GM19043 (cell line): Measurements from ENCODE around the gene KRT31.
"Not testable (repeated sequence)": the region's sequence is repeated elsewhere in the genome, so short reads cannot be mapped to it uniquely, and the experiment has no call there.

Source experiments
- ATAC-seq: cut with Tn5 transposase; IDR thresholded peaks from one replicate; pipeline ENCODE4 v1.9.1; 2021; ENCODE audit warnings: low read depth; ENCODE audit not compliant: unreplicated experiment

Gene KRT31

DNA sequence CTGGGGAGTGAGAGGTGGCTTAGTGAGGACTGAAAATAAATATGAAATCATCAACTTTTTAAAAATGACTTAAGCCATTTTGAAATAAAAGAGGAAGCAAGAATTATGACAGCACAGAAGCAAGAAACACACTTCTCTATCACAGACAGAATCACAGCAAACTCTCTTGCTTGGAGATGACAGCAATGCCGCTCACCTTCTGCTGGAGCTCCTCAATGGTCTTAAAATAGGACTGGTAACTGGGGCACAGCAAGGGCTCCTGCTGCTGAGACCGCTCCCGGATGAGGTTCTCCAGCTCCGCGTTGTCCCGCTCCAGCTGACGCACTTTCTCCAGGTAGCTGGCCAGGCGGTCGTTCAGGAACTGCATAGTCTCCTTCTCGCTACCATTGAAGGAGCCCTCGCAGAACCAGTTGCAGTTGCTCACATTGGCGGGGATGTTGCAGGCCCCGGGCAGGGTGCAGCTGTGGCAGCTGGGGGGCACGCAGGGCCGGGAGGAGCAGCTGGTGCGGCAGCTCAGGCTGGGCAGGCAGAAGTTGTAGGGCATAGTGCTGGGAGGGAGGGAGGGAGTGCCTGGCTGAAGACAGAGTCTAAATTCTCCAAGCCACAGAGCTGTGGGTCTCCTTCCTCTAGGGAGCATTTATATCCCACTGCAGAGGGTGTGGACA lies at the start of gene KRT31:
TSS of gene KRT31 (minus strand) at position 613 of the 665 bp plus-strand sequence. CDS start at position 544, 69 bp downstream.
- no peak for ATAC-seq

DNA sequence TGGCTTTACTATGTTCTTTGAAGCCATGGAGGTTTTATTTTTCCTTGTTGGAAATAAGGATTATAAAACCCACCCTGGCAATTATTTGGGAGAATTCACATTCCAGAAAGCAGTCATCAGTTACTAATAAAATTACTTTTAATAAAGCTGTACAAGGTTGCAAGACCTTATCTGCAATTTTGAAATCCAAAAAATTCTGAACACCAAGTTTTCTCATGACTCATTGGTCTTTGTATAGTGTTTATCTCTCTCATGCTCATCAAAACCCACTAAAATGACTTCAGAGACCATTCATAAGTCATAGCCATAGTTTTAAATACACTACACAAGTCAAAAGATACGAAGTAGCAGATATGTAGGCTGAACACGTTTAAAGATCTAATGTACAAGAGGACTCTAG lies 49.4 kb upstream of the KRT31 start:
- no peak for ATAC-seq

DNA sequence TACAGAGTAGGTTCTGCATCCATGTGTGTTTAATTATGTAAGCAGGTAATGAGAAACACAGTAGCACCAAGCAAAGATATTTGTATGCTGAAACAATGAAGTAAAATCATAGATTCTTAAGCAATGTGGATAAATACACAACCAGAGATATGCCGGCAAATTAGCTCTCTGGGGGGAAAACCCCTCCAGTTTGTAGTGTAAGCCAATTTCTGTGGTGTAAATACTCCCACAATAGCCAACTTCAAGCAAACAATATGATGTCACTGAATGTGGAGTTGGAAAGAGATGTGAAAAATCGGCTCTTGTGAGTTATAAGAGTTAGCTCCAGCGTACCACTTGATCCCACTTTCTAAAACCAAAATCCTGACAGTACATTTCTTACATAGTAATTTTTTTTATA lies 47.2 kb upstream of the KRT31 start:
- ATAC-seq, result no peak

DNA sequence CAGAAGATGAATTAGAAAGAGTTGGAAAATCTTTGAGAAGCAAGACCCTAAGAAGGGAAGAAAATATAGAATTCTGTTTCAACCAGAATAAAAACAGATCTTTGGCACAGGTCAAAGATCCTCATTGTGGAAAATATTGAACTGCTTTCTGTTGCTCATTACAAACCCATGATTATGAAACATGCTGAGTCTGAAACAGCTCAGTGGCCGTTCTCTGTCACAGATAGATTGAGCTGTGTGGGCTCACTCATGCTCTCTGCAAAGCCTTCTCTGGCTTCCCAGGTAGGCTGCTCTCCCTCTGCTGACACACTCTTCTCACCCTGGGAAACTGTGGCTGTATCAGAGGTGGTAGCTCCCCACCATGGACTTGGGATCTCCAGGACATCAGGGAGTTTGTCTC lies 46.8 kb upstream of the KRT31 start:
- ATAC-seq, result no peak

DNA sequence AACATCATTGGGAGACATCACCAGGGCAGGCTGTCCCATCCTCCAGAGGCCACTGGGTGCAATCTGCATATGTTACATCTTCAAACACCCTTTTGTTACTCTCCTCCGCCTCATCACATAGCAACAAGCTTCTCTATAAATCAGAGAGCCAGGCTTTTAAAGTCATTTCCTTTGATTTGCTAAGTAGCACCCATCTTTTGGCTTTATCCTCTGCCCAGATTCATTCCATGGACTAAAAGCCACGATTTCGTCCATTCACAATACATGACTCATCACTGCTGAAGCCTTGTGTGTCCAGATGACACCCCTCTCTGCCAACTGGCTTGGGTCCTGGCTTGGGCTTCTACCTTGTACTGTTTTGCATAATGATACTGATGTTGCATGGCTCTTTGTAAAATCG lies 45.3 kb upstream of the KRT31 start:
- ATAC-seq, result no peak

DNA sequence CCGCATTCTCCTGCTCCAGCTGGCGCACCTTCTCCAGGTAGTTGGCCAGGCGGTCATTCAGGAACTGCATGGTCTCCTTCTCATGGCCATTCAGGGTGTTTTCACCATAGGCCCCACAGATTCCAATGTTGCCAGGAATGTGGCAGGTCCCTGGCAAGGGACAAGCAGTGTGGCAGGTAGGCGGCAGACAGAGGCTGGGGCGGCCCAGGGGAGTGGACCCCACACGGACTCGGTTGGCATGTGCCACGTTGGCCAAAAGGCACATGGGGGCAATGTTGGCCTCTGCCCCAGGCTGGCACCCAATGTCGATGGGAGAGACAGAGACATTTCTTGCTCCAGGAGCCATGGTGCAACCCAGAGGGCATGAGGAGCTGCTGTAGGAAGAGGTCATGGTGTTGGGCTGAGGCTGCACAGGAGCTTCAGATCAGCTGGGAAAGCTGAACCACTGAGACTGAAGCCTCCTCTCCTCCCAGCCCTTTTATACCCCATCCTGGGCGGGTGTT lies 43.2 kb upstream of the KRT31 start, which contains the start of gene KRT38:
TSS of gene KRT38 (minus strand) at position 453 of the 503 bp plus-strand sequence. CDS start at position 391, 62 bp downstream.
- ATAC-seq, result no peak

DNA sequence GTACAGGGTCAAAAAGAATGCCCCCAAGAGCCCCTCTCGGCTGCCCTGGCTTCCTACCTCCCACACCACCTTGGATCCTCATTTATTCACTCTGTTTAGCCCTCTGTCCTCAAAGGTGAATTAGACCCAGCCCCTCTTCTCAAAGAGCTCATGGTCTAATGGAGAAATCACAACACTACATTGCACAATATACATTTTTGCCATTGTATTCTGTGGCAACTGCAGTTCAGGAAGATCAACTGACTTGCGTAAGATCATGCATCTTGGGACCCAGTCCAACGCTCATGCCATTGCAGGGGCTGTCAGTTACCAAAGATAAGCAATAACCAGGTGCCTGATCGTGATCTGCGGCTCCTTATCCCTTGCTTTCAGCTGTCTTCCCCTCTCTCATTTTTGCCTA lies 42.0 kb upstream of the KRT31 start:
- ATAC-seq, result no peak

DNA sequence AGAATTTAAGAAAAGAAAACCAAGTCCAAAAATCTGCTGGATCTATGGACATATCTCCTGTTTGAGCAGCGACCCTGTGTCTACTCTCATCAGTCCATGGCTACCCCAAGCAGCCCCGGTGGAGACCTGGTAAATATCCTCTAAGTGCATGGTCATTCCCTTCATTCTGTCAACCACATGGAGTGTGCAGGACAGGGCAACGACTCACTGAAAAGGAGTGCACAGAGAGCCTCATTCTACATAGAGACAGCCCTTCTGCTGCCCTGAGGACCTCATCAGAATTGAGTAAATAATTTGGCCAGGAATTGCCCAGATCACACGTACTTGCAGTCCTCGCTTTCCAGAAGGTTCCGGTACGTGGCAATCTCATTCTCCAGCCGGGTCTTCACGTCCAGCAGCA lies 40.4 kb upstream of the KRT31 start:
- ATAC-seq, result no peak

DNA sequence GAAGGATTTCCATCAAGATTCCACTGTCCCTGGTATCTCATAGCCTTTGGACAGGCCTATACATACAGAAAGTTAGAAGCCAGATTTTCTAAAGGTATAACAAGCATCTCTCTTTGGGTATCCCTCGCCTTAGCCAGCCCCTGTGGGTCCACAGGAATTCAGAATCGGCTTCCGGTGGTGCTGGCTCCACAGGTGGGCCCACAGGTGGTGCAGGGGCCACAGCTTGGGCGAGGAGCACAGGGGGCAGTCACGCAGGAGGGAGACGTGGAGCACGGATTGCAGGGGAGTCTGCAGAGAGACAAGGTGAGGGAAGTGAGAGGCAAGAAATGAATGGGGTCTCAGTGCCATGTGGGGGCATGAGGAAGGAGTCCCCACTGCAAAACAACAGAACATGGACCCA lies 39.8 kb upstream of the KRT31 start:
- ATAC-seq, result no peak

DNA sequence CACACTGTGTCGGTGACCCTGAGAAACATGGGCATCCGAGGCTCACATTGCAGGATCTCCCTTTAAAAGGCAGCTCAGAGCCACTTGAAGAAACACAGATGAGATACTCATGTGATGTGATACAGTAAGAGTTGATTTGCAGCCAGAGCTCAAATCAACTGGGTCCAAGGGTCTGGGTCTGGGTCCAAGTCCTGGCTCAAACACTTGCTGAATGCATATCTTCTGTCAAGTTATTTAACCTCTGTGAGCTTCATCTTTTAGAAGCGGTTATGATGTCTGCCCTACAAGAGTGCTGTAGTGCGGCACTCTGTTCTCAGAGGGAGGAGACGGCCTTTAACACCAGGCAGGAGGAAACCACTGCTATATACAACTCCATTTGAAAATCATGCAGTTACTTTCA lies 37.0 kb upstream of the KRT31 start:
- ATAC-seq, result no peak

DNA sequence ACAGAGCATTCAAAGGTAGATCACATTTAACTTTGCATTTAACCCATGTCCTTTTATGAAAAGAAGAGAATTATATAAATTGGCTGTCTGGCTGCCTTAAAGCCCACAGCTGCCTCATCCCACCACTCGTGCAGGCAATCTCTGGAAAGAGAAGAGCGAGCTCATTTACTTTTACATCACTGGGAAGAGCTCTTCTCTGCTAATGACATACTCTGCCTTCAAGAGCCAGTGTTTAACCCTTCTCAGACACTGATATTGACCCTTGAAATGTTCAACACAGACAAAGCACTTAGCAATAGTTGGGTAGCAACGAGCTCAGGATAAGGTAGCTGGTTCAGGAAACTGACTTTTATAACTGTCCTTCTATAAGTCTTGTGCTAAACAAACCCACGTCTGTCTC lies 36.6 kb upstream of the KRT31 start:
- no peak for ATAC-seq

DNA sequence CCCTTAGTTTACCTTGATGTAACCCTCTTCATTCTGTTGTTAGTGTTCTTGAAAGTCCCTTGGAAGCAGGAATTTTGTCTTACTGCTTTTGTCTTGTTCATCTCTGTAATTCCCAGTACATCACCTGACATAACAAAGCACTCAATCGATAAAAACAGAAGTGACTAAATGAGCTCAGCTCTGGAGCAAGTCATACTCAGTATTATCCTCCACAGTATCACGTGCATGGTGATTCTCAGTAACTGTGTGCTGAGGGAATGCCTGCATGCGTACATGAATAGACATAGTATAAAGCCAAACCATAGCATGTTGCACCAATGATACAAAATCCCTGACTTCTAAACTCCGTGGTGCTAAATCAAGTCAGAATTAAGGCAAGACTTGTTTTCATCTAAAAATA lies 36.2 kb upstream of the KRT31 start:
- no peak for ATAC-seq

DNA sequence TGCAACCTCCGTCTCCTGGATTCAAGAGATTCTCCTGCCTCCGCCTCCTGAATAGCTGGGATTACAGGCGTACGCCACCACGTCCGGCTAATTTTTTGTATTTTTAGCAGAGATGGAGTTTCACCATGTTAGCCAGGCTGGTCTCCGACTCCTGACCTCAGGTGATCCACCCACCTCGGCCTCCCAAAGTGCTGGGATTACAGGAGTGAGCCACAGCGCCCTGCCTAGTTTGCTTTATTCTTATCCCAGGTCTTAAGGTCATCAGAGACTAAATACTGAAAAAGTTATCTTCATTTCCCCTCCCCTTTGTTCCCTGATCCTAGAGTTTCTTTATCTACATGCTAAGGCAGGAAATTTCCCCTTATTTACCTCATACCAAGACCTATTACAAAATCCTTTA lies 33.0 kb upstream of the KRT31 start:
- ATAC-seq, result not testable (repeated sequence)

DNA sequence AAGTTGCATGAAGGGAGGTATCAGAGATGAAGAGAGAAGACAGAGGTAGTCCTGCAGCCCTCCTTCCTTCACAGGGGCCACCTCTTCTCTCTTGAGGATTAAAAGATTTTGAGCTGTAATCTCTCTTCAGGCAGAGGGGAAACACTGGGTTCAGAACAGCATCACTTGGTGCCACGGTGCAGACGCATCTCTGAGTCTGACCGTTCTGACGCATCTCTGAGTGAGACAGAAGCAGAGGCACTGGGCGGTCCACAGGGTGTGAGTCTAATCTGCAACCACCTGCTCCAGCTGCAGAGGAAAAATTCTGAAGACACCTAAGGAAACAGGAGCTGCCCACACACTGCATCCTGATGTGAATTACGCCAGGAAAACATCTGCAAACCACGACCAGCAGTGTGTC lies 32.3 kb upstream of the KRT31 start:
- ATAC-seq, result no peak

DNA sequence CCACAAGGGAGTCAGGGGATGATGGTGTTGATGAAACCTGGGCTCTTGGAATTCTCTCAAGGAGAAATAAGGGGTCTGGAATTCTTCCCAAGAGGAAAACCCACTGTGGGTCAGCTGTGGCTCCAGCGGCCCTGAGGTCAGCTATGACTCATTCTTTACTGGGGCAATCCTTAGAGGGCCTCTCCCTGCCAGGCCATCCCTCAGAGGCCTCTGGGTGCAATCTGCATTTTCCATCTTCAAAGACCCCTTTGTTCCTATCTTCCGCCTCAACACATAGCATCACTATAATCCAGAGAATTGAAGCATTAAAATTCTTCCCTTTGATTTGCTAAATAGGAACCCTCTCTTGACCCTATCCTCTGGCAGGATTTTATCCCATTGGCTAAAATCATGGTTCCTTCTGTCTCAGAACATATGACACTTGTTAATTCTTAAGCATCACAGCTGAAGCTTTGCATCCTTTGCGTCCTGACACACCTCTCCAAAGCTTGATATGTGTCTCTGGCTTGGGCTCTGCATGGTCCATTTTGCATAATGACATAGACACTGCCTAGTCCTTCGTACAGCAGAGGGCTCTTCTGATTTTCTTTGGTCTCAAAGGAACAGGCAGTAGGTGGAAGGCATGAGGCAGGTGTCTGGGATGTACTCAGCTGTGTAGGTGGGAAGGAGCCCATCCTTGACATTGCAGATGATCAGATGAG lies 31.3 kb upstream of the KRT31 start:
- no peak for ATAC-seq

DNA sequence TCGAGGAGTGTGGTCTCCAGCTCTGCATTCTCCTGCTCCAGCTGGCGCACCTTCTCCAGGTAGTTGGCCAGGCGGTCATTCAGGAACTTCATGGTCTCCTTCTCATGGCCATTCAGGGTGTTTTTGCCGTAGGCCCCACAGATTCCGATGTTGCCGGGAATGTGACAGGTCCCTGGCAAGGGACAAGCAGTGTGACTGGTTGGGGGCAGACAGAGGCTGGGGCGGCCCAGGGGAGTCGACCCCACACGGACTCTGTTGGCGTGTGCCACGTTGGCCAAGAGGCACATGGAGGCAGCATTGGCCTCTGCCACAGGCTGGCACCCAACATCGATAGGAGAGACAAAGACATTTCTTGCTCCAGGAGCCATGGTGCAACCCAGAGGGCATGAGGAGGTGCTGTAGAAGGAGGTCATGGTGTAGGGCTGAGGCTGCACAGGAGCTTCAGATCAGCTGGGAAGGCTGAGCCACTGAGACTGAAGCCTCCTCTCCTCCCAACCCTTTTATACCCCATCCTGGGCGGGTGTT lies 26.8 kb upstream of the KRT31 start, which contains the start of gene KRT37:
TSS of gene KRT37 (minus strand) at position 475 of the 525 bp plus-strand sequence. CDS start at position 413, 62 bp downstream.
- no peak for ATAC-seq

DNA sequence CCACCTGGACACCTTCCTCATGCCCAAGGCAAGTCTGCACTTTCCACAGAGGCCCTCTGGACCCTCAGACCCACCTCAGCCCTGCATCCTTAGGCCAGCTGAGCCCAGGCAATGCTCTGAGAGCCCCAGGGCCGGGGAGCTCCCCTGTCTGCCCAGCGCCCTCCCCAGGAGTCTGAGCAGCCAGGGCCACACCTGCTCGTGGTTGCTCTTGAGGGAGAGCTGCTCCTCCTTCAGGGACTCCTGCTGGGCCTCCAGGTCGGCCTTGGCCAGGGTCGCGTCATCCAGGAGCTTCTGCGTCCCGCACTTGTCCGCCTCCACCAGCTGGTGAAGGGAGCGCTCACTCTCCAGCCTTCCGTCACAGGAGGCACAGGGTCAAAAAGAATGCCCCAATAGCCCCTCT lies 25.2 kb upstream of the KRT31 start:
- not testable (repeated sequence) for ATAC-seq

DNA sequence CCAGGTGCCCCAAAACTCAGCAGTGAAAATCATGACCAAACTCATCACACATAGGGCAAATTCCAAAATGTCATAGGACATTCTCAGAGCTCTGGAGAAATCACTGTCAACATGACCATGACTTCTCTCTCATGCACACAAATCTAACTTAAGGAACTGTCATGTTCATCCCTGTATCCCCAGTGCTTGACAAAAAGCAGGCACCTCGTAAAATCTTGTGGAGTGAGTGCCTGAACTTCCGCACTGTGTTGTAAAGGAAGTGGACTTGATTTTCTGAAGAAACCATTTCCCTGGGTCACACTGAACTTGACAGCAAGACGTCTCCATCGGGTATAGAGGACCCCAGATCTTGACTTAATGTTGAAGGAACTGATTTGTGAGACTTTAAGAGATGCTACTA lies 24.2 kb upstream of the KRT31 start:
- ATAC-seq, result no peak

DNA sequence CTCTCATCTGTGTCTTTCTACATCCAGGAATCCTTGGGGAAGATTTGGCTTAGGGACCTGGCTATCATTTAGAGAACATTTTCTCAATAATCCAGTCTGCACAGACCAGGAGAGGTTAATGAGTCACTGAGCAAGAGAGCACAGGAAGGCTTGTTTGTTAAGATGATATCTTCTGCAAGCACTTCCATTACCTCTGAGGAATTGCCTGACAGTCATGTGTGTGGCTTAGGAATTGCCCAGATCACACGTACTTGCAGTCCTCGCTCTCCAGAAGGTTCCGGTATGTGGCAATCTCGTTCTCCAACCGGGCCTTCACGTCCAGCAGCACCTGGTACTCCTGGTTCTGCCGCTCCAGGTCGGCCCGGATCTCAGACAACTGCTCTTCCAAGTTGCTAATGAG lies 23.7 kb upstream of the KRT31 start:
- ATAC-seq, result no peak

DNA sequence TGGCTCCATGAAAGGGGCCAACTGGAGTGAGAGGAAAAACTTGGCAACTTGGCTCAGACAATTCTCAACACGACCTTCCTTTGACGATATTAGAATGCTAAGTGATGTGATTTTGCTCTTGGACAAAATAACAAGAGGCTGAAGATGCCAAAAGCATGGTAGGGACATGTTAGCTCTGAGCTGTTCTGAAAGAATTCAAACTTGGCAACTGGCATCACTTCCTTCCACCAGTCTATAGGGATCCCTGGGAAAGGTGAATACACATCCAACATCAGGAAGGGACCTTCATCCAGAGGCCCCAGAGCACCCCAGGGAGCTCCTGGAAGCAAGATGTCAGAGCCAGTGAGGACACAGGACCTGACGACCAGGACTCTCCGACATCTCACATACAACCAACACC lies 22.7 kb upstream of the KRT31 start:
- ATAC-seq, result no peak

DNA sequence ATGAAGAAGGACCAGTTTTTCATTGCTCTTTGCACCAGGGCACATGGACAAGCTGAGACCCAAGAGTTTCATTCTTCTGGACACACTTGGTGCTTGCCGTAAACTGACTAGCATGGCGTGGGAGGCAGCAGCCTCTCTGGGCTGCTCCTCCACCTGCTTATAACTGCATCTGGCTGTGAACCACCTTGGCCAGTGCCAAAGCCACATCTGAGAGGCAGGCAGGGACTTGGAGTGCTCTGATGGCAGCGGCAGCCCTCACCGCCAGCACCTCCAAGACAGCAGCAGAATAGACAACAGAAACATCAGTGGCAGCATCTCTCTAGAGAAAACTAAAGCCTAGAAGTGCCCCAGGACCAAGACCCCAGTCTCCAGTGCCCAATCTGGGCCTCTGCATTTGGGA lies 22.3 kb upstream of the KRT31 start:
- ATAC-seq, result no peak
